GM19025 (cell line): ENCODE results near the gene GAB2.
"Not testable (repeated sequence)": the region's sequence is repeated elsewhere in the genome, so short reads cannot be mapped to it uniquely, and the experiment has no call there.

Experiments used
- ATAC-seq: cut with Tn5 transposase; IDR thresholded peaks from one replicate; pipeline ENCODE4 v1.9.1; 2021; ENCODE audit warnings: mild to moderate bottlenecking, low read depth, moderate library complexity; ENCODE audit not compliant: unreplicated experiment

The GAB2 gene

DNA sequence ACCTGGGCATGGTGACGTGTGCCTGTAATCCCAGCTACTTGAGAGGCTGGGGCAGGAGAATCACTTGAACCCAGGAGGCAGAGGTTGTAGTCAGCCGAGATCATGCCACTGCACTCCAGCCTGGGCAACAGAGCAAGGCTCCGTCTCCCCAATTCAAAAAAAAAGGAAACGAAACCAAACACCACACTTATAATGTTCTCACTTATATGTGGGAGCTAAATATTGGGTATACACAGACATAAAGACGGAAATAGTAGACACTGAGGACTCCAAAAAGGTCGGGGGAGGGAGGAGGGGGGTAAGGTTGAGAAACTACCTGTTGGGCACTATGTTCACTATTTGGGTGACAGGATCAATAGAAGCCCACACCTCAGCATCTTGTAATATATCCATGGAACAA lies 94.3 kb downstream of the GAB2 start:
- no peak for ATAC-seq

DNA sequence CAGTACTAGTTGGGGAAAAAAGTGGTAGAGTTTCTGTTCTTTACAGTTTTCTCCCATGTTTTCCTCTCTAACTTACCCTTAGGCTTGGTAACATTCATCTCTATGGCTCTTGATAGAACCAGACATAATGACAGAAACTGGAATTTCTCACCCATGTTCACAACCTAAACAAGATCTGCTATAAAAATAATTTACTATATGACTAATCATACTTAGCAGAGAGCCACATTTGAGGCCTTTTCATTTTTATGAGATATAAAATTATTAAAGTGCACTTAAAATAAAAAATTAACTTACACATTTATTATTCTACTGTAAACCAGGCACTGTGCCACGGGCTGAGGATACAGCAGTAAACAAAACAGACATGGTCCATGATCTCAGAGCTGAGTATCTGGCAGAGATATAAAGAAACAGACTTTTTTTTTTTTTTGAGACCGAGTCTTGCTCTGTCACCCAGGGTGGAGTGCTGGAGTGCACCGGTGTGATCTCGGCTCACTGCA lies 98.1 kb downstream of the GAB2 start:
- ATAC-seq = no peak

DNA sequence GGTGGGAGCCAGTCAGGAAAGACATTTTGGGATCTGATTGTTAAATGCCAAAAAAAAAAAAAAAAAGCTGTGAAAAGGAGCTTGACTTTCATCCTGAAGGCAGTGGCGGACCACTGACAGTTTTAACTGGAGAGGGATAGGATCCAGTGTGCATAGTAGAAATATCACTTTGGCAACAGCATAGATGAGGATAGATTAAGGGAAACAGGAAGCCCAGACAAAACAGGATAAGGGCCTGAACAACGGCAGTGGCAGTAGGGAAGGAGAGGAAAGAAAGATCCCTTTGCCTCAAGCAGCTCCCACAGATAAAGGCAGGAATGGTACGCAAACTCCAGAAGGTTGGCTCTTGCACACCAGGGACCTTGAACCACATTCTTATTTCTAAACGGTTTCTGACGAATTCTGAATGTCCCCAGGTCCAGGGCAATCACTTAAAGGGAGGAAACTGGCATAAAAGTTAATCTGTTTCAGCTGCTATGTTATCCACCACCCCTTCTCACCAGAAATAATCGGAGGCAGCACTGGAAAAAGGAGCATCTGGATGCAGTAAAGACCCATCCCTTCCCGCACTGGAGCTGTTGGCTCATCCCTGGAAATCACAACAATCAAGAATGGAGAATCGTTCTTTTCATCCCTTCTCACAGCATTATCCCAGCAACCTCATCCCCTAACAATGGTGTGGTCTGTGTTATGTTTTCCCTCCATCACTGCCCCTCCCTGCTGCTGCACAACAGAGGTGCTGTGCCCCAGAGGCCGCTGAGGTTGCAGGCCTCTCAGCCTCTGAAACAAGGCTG lies 99.1 kb downstream of the GAB2 start:
- no peak for ATAC-seq

DNA sequence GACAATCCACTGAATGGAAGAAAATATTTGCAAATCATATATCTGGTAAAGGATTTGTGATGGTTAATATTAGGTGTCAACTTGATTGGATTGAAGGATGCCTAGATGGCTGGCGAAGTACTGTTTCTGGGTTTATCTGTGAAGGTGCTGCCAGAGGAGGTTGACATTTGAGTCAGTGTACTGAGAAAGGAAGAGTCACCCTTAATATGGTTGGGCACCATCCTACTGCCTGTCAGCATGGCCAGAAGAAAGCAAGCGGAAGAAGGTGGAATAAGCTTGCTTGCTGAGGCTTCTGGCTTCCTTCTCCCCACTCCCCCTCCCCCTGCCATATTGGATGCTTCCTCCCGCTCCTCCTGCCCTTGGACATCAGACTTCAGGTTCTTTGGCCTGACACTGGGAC lies 101.9 kb downstream of the GAB2 start:
- no peak for ATAC-seq

DNA sequence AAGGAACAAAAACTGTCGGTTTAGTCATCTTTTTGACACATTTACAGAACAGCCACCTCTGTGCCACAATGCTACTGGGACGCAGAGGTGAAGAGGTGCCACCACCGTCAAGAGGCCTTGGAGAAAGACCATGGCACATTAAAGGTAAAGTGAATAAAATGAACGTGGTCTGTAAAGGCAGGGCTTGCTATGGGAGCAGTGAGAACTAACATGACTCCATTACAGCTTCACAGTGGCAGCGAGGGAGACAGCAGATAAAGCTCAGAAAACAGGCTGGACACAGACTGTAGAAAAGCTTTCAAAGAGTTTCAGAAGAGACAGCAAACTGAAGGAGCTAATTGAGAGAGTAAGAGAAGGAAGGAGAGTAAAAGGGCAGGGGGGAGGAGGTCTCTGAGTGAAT lies 102.9 kb downstream of the GAB2 start:
- ATAC-seq = no peak

DNA sequence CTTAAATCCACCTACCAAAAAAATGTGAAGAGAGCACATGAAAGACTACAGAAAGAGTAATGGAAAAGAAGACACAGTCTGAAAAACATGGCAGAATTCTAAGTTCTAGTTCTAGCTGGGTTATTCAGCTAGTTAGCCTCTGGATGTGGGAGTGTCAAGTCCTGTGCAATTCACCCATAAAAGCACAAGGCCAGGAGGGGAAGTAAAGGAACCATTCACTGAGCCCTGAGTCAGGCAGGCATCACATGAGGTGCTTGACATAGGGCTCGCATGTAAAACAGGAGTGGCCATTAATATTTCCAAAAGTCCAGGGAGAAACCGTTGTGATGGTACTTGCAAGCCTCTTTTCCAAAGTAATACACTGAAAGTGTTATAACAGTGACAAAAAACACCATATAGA lies 103.7 kb downstream of the GAB2 start:
- no peak for ATAC-seq

DNA sequence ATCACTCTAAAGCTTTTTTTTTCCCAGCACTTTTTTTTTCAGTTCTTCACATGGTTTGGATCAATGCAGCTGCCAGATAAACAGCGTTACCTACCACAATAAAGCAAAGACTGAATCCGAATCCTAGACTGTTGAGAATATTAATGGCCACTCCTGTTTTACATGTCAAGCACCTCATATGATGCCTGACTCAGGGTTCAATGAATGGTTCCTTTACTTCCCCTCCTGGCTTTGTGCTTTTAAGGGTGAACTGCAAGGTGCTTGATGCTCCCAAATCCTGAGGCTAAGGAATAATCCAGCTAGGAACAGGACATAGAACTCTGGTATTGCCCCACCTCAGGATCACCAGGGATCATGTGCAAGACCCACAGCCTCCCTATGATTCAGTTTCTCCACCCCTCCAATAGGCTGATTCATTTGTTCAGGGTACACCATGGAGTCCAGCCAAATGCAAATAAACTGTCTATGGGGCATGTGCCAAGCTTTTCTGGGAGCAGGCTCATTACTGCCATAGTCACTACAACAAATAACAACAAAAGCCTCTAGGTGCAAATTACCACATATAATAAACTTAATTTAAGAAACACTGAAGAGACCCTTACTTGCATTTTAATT lies 104.3 kb downstream of the GAB2 start:
- ATAC-seq = no peak

DNA sequence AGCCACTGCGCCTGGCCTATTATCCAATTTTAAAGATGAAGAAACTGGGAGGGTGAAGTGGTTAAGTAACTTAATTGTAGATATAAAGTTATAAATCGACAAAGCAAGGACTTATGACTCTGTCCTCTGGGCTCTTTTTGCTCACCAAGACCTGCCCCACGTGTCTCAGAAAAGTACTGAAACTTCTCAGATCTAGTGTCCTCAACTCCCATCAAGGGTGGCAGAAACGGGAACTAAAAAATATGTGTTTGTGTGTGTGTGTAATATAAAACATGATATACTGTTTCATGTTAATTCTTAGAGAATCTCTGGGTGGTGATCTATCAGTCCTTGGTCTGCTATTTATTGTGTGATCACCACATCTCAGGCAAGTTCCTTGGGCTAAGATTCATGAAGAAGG lies 104.9 kb downstream of the GAB2 start:
- ATAC-seq = no peak

DNA sequence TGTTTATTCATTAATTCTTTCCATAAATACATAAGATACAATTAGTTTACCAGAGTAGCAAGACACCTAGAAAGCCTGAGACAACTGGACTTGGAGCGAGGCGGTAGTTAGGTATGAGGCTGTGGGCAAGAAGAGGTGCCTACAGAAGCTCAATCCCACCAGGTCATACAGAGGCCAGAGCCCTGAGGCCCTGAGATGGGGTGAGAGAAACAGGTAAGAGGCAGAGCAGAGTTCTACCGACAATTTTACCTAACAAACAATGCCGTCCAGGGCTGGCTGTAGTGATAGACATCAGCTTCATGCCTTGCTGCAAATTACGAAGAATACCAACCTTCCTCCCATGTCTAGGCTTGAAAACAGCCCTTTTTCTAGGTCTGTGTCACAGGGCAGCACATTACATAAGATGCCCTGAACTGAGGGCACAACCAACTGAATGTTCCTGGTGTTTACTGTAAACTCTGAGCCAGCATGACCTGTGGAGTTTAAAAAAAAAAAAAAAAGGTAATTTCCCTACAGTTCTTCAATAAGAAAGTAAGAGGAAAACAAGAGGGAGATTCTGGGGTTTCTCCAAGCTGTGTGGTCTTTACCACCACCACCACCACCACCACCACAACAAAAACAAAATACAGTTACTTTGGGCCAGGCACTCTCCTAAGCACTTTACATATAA lies 105.8 kb downstream of the GAB2 start:
- ATAC-seq = no peak

DNA sequence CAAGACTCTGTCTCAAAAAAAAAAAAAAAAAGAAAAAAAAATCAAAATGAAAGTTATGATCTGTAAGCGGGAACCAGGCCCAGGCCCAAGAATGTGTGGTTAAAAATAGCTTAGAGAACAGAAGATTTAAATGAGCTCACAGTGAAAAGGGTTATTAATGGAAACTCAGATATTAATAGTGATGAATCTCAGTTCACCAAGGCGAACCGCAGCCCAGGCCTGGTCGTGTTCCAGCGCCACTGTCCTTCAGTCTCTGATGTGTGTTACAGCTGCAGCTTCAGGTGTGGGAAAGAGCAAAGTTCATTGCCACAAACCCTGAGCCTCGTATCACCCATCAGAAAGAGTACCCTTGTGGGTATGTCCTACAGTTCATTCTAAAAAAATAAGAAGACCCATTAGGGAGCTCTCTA lies 107.1 kb downstream of the GAB2 start:
- ATAC-seq = peak; percentile 79

DNA sequence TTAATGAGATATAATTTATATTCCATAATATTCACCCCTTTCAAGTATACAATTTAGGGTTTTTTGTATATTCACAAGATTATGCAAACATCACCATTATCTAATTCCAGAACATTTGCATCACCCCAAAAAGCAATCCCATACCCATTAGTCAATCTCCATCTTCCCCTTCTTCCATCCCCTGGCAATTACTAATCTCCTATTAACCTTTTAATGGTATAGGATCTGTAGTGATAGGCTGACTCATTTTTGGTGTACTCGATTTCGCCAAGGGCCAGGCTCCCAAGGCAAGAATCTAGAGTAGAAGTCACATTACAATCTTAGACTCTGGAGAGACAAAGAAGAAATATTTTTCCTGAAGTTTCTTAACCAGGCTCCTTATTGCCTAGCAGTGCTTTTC lies 113.4 kb downstream of the GAB2 start:
- no peak for ATAC-seq

DNA sequence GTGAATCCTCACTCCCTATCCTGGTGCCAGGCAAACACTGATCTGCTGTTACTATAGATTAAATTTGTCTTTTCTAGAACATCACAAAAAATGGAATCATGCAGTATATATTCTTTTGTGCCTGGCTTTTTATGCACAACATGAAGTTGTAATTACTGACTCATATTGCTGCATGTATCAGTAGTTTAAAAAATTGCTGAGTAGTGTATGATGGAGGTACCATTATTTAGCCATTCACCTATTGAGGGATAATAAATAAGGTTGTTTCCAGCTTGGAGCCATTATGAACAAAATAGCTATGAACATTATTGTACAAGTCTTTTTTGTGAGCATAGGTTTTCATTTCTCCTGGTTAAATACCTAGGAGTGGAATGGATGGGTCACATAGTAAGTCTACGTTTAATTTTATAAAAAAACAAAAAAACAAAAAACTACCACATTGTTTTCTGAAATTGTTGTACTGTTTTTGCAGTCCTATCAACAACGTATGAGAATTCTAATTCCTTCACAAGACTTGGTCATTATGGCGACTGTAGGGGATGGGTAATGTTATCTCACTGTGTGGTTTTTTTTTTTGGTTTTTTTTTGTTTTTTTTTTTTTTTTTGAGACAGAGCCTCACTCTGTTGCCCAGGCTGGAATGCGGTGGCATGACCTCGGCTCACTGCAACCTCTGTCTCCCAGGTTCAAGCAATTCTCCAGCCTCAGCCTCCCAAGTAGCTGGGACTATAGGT lies 117.3 kb downstream of the GAB2 start:
- no peak for ATAC-seq

DNA sequence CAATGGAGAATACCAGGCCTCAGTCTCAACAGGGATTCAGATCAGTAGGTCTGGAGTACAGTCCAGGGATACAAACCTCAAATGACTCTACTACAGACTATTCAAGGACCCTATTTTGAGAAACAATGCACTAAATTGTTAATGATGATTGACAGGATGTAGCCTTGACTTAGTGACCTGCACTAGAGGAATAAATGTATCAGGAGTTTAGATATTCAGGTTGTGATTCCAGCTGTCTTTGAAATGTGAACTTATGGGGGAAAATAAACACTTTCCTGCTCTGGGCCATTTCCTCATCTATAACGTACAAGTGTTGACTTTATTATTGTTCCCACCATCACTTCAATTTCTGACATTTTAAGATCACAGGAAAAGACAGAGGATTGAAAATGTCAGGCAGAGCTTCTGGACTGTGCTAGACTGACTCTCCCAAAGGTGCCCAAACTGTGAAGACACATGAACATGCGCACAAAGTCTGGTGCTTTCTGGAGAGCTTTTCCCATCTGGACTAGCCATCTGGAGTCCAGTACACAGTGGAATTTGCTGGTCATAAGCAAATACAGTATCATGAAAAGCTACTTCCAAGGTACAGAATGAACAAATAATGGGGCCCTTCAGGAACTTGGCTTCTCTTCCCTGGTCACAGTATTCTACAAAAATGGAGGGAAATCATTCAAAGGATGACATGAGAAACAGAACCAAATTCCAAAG lies 118.5 kb downstream of the GAB2 start:
- no peak for ATAC-seq

DNA sequence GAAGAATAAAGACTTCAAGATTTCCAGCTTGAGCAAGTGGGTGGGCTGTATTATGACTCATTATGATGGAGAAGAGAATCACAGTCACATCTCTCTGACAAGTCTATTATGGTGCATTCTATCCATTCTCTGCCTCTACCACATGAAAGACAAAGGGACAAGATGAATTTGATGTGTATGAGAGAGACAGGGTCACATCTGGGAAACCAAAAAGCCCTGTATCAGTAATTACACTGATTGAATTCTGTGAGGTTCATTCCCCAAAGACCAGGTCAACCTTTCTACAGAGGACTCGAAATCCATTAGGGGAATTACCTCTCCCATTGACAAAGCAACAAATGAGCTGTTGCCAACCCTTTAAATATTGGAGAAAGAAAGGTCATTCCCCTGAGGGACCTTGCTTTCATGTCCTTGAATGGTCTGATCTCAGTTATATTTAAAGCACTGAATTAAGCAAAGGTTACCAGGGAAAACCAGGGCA lies 119.3 kb downstream of the GAB2 start:
- no peak for ATAC-seq

DNA sequence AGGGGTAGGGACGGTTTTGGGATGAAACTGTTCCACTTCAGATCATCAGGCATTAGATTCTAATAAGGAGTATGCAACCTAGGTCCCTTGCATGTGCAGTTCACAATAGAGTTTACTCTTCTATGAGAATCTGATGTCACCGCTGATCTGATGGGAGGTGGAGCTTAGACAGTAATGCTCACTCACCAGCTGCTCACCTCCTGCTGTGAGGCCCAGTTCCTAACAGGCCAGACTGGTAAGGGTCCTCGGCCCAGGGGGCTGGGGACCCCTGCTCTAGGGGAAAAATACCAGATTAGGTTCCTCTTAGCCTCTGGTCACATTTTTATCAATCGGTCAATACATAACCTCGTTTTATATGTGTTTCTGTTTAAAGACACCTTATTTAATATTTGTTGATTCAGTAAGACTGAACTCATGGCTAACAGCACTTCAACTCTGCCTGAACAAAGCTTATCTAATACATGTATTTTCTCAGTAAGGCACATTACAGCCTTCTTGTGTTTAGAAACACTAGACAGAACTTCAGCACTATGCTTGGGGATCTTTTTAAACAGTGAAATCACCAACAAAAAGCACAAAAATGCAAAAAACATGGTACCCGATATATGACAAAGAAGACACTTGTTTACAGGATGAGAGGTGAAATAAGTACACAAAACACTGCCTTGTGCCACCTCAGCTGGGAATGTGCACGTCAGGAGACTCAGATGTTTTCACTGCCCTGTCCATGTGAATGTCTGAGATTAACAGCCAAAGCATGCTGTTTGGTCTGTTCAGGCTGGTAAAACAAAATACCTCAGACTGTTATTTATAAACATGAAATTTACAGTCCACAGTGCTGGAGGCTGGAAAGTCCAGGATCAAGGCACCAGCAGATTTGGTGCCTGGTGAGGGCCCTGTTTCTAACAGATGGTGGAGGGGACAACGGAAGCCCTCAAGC lies 121.4 kb downstream of the GAB2 start:
- ATAC-seq = no peak

DNA sequence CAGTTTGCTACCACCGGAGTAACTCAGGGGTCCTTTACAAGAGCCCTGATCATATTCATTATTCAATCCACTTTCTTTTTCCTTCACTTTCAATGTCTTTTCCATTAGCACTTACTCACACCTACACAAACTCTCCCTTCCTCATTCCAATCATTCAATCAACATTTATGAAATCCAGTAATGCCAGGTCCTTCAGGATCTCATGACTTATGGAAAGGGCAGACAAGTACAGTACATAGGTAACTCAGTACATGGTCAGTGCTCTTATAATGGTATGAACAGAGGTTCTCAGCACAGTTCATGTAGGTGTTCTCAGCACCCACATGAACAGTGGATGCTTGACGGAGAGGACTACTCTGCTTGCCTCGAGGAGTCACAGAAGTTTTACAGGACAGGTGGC lies 122.3 kb downstream of the GAB2 start:
- no peak for ATAC-seq

DNA sequence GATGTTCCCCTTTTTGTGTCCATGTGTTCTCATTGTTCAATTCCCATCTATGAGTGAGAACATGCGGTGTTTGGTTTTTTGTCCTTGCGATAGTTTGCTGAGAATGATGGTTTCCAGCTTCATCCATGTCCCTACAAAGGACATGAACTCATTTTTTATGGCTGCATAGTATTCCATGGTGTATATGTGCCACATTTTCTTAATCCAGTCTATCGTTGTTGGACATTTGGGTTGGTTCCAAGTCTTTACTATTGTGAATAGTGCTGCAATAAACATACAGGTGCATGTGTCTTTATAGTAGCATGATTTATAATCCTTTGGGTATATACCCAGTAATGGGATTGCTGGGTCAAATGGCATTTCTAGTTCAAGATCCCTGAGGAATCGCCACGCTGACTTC lies 123.5 kb downstream of the GAB2 start:
- not testable (repeated sequence) for ATAC-seq

DNA sequence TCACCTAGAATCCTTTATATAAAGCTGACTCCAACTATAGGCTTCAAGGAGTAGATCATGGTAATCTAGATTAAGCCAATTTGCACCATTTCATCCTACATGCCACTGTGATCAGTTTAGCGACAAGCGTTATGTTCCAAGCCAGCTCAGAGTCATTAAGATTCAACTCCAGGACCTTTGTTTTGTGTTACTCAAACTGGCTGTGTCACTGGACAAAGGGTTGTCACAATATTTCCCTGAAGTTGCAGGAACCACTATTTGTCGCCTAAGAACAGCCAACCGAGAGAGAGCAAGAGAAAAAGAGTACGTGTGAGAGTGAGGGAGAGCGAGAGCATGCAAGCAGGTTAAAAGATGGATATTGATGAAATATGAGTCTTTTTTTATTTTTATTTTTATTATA lies 124.1 kb downstream of the GAB2 start:
- ATAC-seq = no peak
